ENCODE data around the gene SCTR.
"Not testable (repeated sequence)": the region's sequence is repeated elsewhere in the genome, so short reads cannot be mapped to it uniquely, and the experiment has no call there.

SCTR gene

DNA sequence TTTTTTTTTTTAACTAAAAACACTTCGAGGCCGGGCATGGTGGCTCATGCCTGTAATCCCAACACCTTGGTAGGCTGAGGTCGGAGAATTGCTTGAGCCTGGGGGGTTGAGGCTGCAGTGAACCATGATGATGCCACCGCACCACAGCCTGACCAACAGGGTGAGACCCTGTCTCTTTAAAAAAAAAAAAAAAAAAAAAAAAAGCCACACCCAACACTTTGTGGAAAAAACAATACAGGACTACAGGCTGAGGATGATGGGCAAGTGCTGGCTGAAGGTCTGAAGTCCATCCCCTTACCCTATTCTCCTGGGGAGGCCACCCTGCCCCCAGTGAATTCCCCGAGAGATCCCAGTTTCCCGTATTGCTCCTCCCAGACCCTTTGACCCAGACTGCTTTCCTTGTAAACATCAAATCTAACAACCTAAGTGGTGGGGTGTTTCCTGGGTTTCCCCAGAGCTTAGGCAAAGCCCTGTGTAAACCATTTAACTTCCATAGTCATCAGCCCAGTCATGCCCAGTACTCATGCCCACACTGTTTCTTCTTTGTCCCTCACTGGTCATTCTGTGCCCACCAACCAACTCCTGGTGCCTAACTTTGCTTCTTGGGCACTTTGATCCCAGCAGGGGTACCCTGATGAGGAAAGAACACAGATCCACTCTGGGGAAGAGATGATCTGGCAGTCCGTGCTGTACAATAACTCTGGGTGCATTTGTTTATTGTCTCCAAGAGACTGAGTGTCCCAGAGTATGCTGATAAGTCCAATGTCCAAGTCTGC, 98.5 kb downstream of the SCTR start:
- no peak for DNase-seq

DNA sequence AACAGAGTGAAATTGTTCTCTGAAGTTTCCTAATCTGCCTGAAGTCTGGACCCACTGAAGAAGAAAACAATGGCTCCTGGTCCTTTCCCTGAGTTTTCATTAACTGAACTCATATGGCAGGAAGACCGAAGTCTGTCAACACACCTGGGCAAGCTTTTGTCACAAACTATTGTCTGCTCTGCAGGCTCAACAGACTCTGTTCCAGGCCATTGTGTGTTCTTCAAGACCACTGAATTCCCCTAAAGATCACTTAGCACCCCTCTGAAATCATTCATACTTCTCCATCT, 99.2 kb downstream of the SCTR start:
- no peak for DNase-seq

DNA sequence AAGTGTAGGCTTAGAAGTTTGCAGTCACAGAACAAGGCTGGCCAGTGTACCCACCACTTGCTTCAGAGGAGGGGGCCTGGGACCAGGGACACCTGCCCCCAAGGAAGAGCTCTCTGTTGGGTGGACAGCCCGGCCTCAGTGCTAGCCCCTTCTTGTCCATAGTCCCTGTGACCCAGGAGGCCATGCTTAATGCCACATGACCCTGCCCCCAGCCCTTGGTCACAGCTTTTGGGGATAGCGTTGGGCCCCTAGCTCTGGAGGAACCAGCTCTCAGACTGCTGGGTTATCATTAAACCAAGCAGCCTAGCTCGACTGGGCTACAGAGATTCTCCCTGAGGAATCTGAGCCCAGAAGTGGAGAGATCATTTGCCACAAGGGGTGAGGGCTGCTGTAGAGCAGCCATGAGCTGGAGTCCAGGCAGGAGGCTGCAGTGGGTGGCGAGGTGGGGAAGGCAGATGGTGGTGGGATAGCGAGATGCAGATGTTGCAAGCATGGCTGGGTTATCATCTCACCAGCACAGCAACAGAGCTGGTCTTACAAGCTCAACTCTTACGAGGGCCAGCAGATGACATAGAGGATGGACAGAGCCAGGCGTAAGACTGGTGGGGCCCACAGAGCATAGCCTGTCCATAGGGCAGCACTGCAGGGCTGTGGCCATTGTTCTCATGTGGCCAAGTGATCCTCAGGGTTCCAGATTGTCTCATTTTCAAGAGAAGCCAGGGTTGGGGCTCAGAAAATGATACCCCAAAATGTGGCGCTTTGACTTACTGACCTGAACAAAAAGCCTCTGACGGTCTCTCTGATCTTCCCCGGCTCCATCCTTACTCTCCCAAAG, 99.8 kb downstream of the SCTR start:
- no peak for DNase-seq

DNA sequence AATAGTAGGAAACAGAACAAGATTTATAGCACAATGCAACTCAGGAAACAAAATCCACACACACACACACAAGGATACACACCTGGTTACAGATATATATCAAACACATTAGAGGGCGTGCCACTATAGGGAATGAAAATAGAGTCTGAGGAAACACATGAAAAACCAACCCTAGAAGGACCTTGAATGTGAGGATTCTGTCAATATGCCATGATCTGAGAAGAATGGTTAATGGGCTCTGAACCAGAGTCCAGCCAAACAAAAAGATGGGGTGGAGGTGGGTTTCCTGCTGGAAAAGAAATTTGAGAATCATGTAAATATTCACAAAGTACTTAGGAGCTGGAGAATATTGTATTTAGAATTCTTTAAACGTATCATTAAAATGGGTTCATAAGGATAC, 100.5 kb downstream of the SCTR start:
- DNase-seq = no peak

DNA sequence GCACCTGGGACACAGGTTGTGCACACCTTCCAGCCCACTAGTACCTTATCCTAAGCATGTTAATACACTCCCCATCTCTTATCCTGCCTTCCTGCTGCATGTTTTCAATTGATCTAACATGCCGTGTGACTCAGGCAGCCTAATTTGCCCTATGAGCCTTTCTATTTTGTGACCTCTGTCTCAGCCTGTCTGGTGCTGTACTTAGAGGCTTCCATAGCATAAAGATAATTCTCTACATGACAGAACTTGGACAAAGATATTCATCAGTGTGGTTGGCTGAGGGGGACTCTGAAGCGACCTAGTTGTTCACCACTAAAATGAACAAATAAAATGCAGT, 101.2 kb downstream of the SCTR start:
- DNase-seq = no peak

DNA sequence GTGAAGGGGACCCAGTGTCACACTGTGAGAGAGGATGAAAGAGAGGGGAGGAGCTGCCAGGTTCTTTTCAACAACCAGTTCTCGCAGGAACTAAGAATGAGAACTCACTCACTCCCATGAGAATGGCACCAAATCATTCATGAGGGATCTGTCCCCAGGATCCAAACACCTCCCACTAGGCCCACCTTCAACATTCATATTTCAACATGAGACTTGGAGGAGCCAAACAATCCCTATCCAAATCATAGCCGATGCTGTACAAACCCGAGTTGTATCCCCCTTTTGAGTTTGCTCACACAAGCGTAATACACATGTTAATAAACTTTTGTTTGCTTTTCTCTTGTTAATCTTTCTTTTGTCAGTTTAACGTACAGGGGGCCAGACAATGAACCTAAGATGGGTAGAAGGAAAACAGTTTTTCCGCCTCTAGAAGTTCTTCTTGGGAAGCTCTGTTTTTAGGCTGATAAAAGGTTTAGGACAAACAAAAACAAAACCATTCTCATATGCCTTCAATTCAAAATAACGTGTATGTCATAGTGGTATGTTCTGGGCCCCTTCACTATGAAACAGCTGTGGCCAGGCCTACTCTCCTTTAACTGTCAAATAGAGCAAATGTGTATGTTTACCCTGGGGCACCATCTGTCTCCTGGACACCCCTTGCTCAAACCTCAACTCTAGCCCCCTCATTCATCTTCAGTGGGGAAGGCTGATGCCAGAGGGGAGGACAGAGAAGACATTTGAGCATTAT, 101.7 kb downstream of the SCTR start:
- no peak for DNase-seq

DNA sequence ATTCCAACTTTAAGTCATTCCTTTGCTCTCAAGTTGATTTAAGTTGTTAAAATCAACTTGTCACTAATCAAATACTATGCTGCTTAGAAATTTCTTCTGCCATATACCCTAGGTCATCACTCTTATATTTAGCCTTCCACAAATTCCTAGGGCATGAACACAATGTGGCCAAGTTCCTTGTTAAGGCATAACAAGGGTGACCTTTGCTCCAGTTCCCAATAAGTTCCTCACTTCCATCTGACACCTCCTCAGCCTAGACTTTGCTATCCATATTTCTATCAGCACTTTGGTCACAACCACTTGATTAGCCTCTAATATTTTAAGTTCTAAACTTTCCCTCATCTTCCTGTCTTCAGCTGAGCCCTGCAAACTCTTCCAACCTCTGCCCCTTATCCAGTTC, 102.5 kb downstream of the SCTR start:
- DNase-seq = no peak

DNA sequence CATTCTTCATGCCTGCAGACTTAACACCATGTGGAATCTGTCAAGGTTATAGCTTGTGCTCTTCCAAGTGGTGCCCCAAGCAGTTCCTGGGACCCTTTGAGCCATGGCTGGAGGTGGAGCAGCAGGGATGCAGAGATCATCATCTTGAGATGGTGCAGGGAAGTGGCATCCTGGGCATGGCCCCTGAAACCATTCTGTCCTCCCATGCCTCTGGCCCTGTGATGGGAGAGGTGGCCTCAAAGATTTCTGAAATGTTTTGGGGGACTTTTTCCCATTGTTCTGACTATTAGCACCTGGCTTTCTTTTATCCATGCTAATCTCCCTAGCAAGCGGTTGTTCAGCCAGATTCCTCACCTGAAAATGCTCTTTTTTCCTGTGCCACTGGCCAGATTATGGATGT, 103.0 kb downstream of the SCTR start:
- DNase-seq = no peak

DNA sequence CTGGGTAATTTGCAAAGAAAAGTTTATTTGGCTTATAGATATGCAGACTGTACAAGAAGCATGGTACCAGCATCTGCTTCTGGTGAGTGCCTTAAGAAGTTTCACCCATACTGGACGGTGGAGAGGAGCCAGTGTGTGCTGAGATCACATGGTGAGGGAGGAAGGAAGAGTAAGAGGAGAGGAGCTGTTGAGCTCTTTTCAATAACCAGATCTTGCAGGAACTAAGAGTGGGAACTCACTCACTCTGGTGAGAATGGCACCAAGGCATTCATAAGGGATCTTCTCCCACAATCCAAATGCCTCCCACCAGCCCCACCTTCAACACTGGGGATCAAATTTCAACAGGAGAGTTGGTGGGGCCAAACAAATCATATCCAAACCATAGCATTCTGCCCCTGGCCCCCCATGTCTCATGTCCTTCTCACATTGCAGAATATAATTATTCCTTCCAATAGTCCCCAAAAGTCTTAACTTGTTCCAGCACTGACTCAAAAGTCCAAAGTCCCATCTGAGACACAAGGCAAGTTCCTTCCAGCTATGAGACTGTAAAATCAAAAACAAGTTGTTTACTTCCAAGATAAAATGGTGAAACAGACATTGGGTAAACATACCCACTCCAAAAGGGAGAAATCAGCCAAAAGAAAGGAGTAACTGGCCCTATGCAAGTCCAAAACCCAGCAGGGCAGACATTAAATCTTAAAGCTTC, 104.3 kb downstream of the SCTR start:
- DNase-seq = no peak

DNA sequence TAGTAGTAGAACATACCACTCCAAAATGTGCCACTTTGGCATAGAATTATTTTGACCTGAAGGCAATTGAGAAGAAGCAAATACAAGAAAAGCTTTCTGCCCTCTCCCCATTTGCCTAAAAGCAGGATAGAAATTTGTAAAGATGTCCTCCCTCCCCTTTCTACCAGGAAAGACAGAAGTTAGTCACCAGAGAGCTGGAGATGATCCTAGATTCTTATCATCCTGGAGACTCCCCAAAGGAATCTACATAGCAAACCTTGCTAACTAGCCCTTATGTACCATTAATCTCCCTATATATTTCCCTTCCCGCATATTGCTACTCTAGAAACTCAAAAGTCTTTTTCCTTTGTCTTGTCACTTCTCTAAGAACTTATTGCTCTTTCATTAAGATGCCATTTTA, 105.2 kb downstream of the SCTR start:
- no peak for DNase-seq

DNA sequence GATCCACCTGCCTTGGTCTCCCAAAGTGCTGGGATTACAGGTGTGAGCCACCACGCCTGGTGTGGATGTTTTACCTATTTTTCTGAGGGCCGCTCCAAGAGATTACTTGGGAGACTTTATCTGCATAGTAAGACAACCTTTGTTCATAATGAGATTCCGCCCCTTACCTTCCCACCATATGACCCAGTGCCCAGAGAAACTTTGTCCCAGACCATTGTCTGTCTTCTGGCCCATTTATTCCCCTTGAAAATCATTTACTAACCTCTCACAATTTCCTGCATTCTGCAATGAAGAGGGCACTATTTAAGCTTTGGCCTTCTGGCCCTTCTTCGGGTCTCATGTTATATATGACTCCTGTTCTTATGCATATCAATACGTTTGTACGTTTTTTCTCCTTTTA, 106.4 kb downstream of the SCTR start:
- DNase-seq = no peak

DNA sequence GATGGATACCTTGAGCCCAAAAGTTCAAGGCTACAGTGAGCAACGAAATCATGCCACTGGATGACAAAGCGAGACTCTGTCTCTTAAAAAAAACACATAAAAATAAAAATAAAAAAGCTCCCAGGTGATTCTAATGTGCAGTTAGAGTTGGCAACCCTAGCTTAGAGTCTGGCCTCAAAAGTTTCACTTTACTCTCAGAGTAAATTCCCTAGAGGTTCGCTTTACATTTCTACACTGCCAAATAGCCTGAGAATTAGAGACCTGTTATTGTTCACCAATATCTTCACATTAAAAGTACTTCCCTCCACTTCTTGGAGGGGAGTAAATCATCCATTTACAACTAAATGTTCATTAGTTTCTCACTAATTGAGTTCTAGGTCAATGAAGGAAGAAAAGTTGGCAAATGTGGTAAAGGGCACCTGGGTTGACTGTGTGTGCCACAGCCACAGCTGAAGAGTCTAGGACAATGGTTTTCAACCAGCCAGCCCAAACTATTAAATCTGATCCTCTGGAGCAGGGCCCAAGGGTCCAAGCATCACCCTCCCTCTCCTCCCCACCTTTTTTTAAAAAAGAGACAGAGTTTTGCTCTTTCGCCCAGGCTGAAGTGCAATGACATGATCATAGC, 107.9 kb downstream of the SCTR start:
- DNase-seq = no peak

DNA sequence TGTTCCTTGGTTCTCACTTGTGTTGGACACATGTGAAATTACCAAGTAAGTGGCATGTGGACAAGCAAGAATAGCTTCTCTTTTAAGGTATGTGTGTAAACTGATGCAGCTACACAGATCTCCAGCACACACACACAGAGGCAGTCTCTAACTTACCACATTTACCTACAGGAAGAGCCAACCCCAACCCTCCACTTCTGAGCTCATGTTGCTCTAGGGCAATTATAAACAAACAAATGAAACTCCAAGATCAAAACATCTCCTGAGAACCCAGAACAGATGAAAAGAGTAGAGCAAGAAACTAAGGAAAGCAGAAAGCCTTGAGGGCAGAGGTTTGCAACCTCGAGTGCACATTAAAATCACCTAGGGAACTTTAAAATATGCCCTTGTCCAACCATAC, 108.7 kb downstream of the SCTR start:
- DNase-seq = no peak

DNA sequence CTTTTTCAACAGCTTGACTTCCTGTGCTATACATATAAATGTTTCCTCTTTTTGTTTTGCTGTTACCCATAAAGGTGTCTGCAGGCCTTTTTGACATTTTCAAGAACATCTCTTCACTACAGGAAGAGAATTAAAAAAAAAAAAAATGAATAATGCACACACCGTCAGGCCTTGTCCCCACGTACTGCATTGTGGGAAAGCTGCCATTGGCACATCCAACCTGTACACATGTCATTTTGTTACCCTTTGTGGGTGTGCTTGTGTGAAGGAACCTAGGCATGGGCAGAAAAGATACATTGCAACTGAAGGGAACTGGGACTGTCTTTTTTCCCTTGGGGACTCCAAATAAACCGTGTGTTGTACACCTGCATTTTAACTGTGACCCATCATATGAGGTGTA, 109.4 kb downstream of the SCTR start:
- DNase-seq = no peak

DNA sequence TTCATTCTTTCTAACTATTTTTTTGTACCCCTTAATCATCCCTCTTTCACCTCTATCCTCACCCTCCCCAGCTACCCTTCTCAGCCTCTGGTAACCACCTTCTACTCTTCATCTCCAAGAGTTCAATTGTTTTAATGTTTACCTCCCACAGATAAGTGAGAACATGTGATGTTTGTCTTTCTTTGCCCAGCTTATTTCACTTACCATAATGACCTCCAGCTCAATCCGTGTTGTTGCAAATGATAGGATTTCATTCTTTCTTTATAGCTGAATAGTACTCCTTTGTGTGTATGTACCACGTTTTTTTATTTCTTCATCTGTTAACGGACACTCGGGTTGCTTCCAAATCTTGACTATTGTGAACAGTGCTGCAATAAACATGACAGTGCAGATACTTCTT, 114.8 kb downstream of the SCTR start:
- DNase-seq = no peak

DNA sequence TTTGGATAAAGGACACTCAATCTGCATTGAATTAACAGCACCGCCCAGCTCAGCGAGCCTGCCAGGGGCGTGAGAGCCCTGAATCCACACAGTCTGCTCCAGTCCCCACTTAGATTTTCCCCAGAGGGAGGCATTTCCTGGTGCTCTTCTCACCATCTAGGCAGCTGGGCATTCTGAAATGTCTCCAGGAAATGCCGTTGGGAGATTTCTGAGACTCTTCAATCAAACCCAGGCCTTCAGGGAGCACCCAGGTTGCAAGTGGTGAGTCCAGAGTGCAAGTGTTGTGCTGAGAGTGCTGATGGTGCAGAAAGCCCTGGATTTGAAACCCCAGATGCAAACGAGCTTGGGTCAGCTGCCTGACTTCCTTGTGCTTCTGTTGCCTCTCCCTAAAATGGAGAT, 116.1 kb downstream of the SCTR start:
- DNase-seq = no peak

DNA sequence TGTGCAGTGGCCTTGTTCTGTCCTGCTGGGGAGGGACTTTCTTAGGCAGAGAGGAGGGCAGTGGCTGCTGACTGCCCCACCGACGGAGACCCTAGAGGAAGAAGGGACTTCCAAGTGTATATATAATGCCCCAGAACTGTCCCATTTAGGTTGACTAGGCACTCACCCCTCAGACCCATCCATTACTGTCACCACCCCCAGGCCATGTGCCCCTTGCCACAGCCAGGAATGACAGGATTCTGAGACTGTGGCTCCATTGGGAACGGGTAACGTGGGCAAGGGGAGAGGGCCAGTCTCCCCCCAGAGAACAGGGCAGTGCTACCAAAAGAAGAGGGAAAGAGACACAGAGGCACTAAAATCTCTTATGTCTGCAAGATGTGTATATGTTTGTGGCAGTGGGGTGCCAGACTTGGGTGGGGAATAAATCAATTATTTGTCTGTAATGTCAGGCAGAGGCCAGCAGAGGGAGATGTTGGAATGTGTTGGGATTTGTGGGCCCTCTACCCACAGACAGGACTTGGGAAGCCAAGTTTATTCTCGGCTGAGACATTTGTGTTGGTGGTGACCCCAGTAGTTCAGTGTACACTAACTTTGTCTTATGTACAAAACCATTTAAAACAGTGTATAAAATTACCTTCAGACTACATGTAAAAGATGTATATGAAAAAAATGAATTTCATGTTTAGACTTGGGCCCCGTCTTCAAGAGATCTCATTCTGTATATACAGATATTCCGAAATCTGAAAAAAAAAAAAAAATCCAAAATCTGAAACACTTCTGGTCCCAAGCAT, 116.7 kb downstream of the SCTR start:
- peak; percentile 20 for DNase-seq

DNA sequence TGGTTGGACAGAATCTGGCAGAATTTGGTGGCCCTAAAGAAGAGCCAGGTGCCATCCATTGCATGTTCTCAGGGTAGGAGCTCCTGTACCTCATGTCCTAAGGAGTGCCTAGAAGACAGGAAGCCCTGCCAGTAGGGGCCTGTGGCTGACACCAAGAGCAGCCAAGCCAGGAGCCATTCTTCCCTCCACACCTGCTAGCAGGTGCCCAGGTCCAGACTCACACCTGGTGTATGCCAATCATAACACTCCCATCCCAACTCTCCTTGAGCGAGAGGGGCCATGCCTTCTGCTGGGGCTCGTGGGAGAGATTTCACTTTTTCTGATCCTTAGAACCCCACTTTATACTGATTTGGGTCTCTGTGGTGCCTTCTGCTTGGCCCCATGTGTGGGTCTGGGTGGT, 119.1 kb downstream of the SCTR start:
- no peak for DNase-seq

DNA sequence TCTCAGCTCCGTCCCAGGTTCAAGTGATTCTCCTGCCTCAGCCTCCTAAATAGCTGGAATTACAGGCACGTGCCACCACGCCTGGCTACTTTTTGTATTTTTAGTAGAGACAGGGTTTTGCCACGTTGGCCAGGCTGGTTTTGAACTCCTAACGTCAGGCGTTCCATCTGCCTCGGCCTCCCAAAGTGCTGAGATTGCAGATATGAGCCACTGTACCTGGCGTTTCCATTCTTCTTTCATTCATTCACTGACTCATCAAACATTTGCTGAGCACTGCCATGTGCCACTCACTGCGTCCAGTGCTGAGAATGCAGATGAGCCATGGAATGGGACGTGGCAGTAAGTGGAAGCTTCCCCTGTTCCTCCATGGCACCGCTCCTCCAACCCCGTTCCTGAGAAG, 120.7 kb downstream of the SCTR start:
- not testable (repeated sequence) for DNase-seq

DNA sequence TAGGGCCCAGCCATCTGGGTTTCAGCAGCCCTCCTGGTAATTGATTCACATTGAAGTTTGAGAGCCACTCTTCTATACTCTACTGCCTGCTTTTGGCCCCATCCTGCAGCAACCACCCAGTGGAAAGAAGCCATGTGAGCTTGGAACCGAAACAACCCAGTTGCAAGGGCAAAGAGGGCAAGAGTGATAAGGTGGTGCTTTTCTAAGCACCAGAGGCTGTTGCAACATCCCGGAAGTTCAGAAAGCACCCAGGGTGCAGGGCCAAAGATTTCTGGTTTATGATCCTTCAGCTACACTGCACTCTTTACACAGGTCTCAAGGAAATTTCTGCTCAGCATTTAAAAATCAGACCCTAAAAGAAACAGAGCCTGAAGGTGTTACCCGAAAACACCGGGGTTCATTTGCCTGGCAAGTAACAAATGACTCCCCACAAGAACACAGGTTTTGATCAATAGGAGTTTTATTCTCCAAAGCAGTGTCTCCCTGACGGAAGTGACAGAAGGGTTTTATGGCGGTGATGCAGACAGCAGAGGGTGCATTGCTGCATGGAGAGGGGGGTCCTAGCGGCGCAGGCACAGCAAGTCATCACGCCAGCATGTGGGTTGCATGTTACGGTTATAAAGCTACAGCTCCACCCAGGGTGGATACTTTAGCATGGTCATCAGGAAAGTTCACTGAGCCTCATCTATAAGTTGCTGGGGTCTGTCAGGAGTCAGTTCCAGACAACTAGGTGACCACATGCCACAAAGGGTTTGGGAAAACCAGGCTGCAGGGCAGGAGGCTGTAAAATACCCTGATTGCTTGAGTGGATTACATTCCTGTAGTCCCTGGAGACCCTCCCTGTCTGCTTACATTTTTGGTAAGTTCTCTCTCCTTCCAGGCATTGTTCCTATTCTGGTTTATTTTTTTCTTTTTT, 121.4 kb downstream of the SCTR start:
- no peak for DNase-seq

DNA sequence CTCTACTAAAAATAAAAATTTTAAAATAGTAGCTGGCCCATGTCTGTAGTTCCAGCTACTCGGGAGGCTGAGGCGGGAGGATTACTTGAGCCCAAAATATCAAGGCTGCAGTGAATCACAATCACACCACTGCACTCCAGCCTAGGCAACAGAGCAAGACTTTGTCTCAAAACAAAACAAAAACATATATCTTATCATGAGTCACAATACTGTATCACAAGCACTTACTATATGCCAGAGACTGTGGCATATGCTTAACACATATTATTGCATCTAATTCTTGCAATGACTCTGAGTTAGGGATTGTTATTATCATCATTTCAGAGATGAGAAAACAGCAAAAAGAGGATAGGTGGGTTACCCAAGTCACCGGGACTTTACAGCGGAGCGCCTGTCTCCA, 122.2 kb downstream of the SCTR start:
- no peak for DNase-seq

All from DMS79 treated with DMSO at 0.1 percent for 48 hours (cell line).